ENCODE results near the gene ANKFN1. TPM values are rescaled to one million over a fixed set of nuclear protein-coding genes. Genes with fewer than 3 reads are reported as not detected.

The ANKFN1 gene
- total and polyA plus RNA-seq, 7 donors, result 0.01 to 0.28 (median 0.04) TPM; not detected in 3

- no peaks in the 10 kb centered on the region for H3K36me3 ChIP-seq (ENCODE audit: insufficient read depth in 1 of 2, low read depth in 1 of 2)
- intact Hi-C loops (cut with DNase I), result no loop called here
- H3K27me3 ChIP-seq (ENCODE audit: insufficient read depth in 3 of 3, low read length in 2 of 3), result no peaks in the 10 kb centered on the region
- ATAC-seq (no peak), DNase-seq (no peak)
- WGBS, 3 donors, result 40 to 51% (median 48%) methylated on average over 7 of the region's 7 CpGs
- H3K4me3 ChIP-seq, result no peak overlapping the region
- H3K27ac ChIP-seq, result no peak overlapping the region
- no peaks in the 10 kb centered on the region for H3K4me1 ChIP-seq
- no peak for TF ChIP-seq CTCF (IDR thresholded peaks at IDR 0.05)
- no peaks in the 10 kb centered on the region for H3K9me3 ChIP-seq
These were observed 143.9 kb downstream of the ANKFN1 start for GRCh38 chr17:56297184-56297583.

GRCh38 chr17:56298846-56299245 is 145.6 kb downstream of the ANKFN1 start:
- DNase-seq (no peak), ATAC-seq (no peak)
- no peaks in the 10 kb centered on the region for H3K27me3 ChIP-seq (ENCODE audit: insufficient read depth in 3 of 3, low read length in 2 of 3)
- no peaks in the 10 kb centered on the region for H3K9me3 ChIP-seq
- 42 to 61% (median 52%) methylated on average over 1 of the region's 1 CpG for WGBS, 3 donors
- intact Hi-C loops (cut with DNase I), result no loop called here
- no peak overlapping the region for H3K27ac ChIP-seq
- no peak overlapping the region for H3K4me3 ChIP-seq
- H3K36me3 ChIP-seq (ENCODE audit: insufficient read depth in 1 of 2, low read depth in 1 of 2), result no peaks in the 10 kb centered on the region
- no peaks in the 10 kb centered on the region for H3K4me1 ChIP-seq
- no peak for TF ChIP-seq CTCF (IDR thresholded peaks at IDR 0.05)

GRCh38 chr17:56300144-56300543 is 146.9 kb downstream of the ANKFN1 start:
- no peaks in the 10 kb centered on the region for H3K4me1 ChIP-seq
- no peak overlapping the region for H3K4me3 ChIP-seq
- no peaks in the 10 kb centered on the region for H3K36me3 ChIP-seq (ENCODE audit: insufficient read depth in 1 of 2, low read depth in 1 of 2)
- DNase-seq, result no peak
- WGBS, 3 donors, result 14 to 35% (median 23%) methylated on average over 3 of the region's 3 CpGs
- no peaks in the 10 kb centered on the region for H3K27me3 ChIP-seq (ENCODE audit: insufficient read depth in 3 of 3, low read length in 2 of 3)
- no peak overlapping the region for H3K27ac ChIP-seq
- TF ChIP-seq CTCF (IDR thresholded peaks at IDR 0.05), result no peak
- no peaks in the 10 kb centered on the region for H3K9me3 ChIP-seq
- intact Hi-C loops (cut with DNase I), result no loop called here
- ATAC-seq, result no peak

GRCh38 chr17:56305007-56305406 is 151.7 kb downstream of the ANKFN1 start:
- intact Hi-C loops (cut with DNase I), result no loop called here

More at GRCh38 chr17:56305007-56305406, 151.7 kb downstream of the ANKFN1 start:
- Histone ChIP-seq H3K27ac (no peak overlapping the region), H3K9me3 (no peaks in the 10 kb centered on the region), H3K36me3 (ENCODE audit: insufficient read depth in 1 of 2, low read depth in 1 of 2) (no peaks in the 10 kb centered on the region), H3K4me3 (no peak overlapping the region), H3K4me1 (no peaks in the 10 kb centered on the region), H3K27me3 (ENCODE audit: insufficient read depth in 3 of 3, low read length in 2 of 3) (no peaks in the 10 kb centered on the region)
- ATAC-seq, result no peak
- no peak for DNase-seq
- 22 to 50% (median 35%) methylated on average over 1 of the region's 1 CpG for WGBS, 3 donors
- no peak for TF ChIP-seq CTCF (IDR thresholded peaks at IDR 0.05)
